HG03565 (cell line): Measurements from ENCODE around the gene CLEC2B.
A peak's percentile ranks its signal among the peaks of the same experiment; 100 is the strongest.

Experiments used
- ATAC-seq: cut with Tn5 transposase; IDR thresholded peaks from one replicate; pipeline ENCODE4 v1.9.1; 2021; ENCODE audit warnings: mild to moderate bottlenecking, moderate library complexity; ENCODE audit not compliant: unreplicated experiment

CLEC2B gene

GRCh38 chr12:9870286-9870866 is 1.2 kb upstream of the CLEC2B start:
- ATAC-seq: no peak

- no peak for ATAC-seq
Measured at GRCh38 chr12:9868951-9869306, 225 bp downstream of the CLEC2B start.

GRCh38 chr12:9868311-9868801 is 798 bp downstream of the CLEC2B start:
- no peak for ATAC-seq

- ATAC-seq: no peak
Measured at GRCh38 chr12:9867531-9867930, 1.6 kb downstream of the CLEC2B start.

GRCh38 chr12:9866860-9867269 is 2.3 kb downstream of the CLEC2B start:
- ATAC-seq: no peak

- no peak for ATAC-seq
Measured at GRCh38 chr12:9864913-9865675, 4.1 kb downstream of the CLEC2B start.

- ATAC-seq: no peak
Measured at GRCh38 chr12:9858135-9858534, 11.0 kb downstream of the CLEC2B start.

GRCh38 chr12:9856894-9857293 is 12.3 kb downstream of the CLEC2B start:
- ATAC-seq: no peak

GRCh38 chr12:9856151-9856550 is 13.0 kb downstream of the CLEC2B start:
- ATAC-seq: no peak

GRCh38 chr12:9851927-9852326 is 17.2 kb downstream of the CLEC2B start:
- ATAC-seq: no peak

- ATAC-seq: no peak
Measured at GRCh38 chr12:9851050-9851449, 18.1 kb downstream of the CLEC2B start.

- no peak for ATAC-seq
Measured at GRCh38 chr12:9848899-9849298, 20.3 kb downstream of the CLEC2B start.

- ATAC-seq: no peak
Measured at GRCh38 chr12:9843407-9843806, 25.7 kb downstream of the CLEC2B start.

GRCh38 chr12:9831720-9832119 is 37.4 kb downstream of the CLEC2B start:
- ATAC-seq: no peak

- ATAC-seq: no peak
Measured at GRCh38 chr12:9829982-9830381, 39.2 kb downstream of the CLEC2B start.

- ATAC-seq: no peak
Measured at GRCh38 chr12:9829483-9829882, 39.7 kb downstream of the CLEC2B start.

- ATAC-seq: no peak
Measured at GRCh38 chr12:9827209-9827888, 41.8 kb downstream of the CLEC2B start, which contains the start of gene KLRF1. Gene KLRF1, plus strand, starts transcription at chr12:9827481. Its CDS starts 64 bp downstream, at chr12:9827545.

GRCh38 chr12:9820281-9820930 is 48.7 kb downstream of the CLEC2B start:
- ATAC-seq: no peak

GRCh38 chr12:9813821-9814798 is 55.0 kb downstream of the CLEC2B start:
- peak; percentile 68 for ATAC-seq

GRCh38 chr12:9811621-9812020 is 57.5 kb downstream of the CLEC2B start:
- no peak for ATAC-seq
